CD4-positive, alpha-beta T cell (primary cell): Measurements from ENCODE around the gene KLHL30. TPM values are rescaled to one million over a fixed set of nuclear protein-coding genes. Genes with fewer than 3 reads are reported as not detected.

ENCODE experiments used
- ATAC-seq: fragments of 200-7000 bp; cut with Tn5 transposase; one replicate; pipeline ENCODE4 v1.10.0; 2022; ENCODE audit warnings: mild to moderate bottlenecking; ENCODE audit not compliant: poor library complexity
- CTCF ChIA-PET: fragments of 350-600 bp; sonication (Branson Sonifier 250); formaldehyde crosslinking; loops from one replicate; lab custom pipeline; 2021; ENCODE audit warnings: antibody characterized with exemption, inconsistent platforms; lab: Charles Lee
- POLR2A ChIA-PET: fragments of 350-600 bp; sonication (Branson Sonifier 250); formaldehyde crosslinking; loops from one replicate; lab custom pipeline; 2021; ENCODE audit warnings: antibody characterized with exemption, inconsistent platforms; lab: Charles Lee
- DNase-seq, 14 experiments: peaks; one replicate each; pipeline ENCODE4 v3.0.0-alpha.2; 2013 to 2020; ENCODE audit warnings: mixed read lengths in 2 of 14
- H3K27ac ChIP-seq, 2 donors: one replicate each; pipeline versions ENCODE4 v1.5.1 to v1.7.0; 2013; ENCODE audit warnings: low read length in 2 of 2, low read depth in 1 of 2, mild to moderate bottlenecking in 1 of 2
- H3K27me3 ChIP-seq, 2 experiments: 1 replicate in 1 of 2; 2 replicates in 1 of 2; pipeline versions ENCODE4 v1.6.1 to v1.7.0; 2013; ENCODE audit warnings: low read length in 2 of 2, control low read depth in 1 of 2, mild to moderate bottlenecking in 1 of 2, moderate library complexity in 1 of 2; ENCODE audit not compliant: insufficient read depth in 2 of 2, control insufficient read depth in 1 of 2
- H3K36me3 ChIP-seq: one replicate; pipeline ENCODE4 v1.6.1; 2013; ENCODE audit warnings: low read length, control low read depth; ENCODE audit not compliant: insufficient read depth
- H3K4me1 ChIP-seq: one replicate; pipeline ENCODE4 v1.6.1; 2013; ENCODE audit warnings: low read length, control low read depth; ENCODE audit not compliant: insufficient read depth
- H3K4me3 ChIP-seq: one replicate; pipeline ENCODE4 v1.5.1; 2013; ENCODE audit warnings: mild to moderate bottlenecking, low read length, moderate library complexity
- H3K9me3 ChIP-seq, 2 experiments: 1 replicate in 1 of 2; 2 replicates in 1 of 2; pipeline versions ENCODE4 v1.6.1 to v1.7.0; 2013; ENCODE audit warnings: low read length in 2 of 2, mild to moderate bottlenecking in 2 of 2, control low read depth in 1 of 2, moderate library complexity in 1 of 2; ENCODE audit not compliant: control insufficient read depth in 1 of 2, insufficient read depth in 1 of 2
- H3K27ac Mint-ChIP-seq: one replicate; pipeline ENCODE4 v1.8.0; 2020; ENCODE audit warnings: mixed read lengths
- H3K27me3 Mint-ChIP-seq: one replicate; pipeline ENCODE4 v1.8.0; 2021; ENCODE audit warnings: mixed read lengths
- H3K36me3 Mint-ChIP-seq: one replicate; pipeline ENCODE4 v1.8.0; 2021; ENCODE audit warnings: low read depth, mixed read lengths
- H3K4me1 Mint-ChIP-seq: one replicate; pipeline ENCODE4 v1.8.0; 2021; ENCODE audit warnings: low read depth, mixed read lengths
- H3K4me3 Mint-ChIP-seq: one replicate; pipeline ENCODE4 v1.8.0; 2020; ENCODE audit warnings: mild to moderate bottlenecking, mixed read lengths
- H3K9me3 Mint-ChIP-seq: one replicate; pipeline ENCODE4 v1.8.0; 2020; ENCODE audit warnings: mixed read lengths
- intact Hi-C, 2 experiments: fragments of 100-400 bp; cut with DNase I in 1 of 2; cut with micrococcal nuclease in 1 of 2; formaldehyde crosslinking; loops; one replicate each; pipeline versions ENCODE4 v1.15.1 to v1.9.0; 2023 to 2025; cut with DNase I, micrococcal nuclease
- total RNA-seq, 174 experiments: library from RNA in 2 of 174; stranded (reverse) in 2 of 174; gene quantifications; one replicate each; pipeline ENCODE4 v1.2.3 and lab custom pipeline; 2021 to 2026
- TF ChIP-seq, protein P1 (sequence below): fragments of 200-600 bp; IDR thresholded peaks from one replicate; pipeline ENCODE4 v1.8.0; 2022; ENCODE audit warnings: antibody characterized with exemption, mild to moderate bottlenecking

KLHL30 gene
- total RNA-seq, 2 experiments from 2014 or later: not detected

DNA sequence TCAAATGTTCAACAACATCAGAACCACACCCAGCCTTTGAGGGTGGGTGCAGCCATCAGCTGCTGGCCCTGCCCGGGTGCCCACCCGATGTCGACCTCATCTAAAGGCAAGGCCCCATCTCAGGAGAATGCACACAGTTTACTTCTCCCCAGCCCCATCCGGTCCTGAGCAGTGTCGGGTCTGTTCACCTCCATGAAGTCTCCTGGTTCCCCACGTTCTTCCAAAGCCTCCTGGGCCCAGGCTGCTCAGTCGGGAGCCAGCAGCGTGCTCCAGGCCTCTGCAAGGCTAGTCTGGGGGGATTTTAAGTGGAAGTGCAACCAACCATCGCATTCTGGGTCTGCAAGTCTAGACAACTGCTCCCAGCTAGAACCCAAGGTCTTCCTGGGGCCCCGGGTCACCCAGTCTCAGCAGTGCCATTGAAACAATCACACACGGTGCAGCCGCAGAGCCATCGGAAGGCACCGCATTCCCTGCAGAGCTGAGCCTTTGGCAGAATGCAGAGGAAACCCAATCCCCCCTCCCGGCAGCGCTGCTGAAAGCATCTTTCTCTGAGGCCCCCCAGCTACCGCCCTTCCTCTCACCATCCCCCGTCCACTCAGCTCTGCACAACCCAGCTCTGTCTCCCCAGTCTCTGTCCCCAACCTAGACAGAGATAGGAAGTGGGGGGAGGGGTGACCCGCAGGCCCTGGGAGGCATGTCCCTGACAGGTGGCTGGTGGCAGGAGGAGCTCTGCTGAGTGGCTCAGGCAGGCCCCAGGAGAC, 29.9 kb upstream of the KLHL30 start:
- Histone ChIP-seq H3K27me3 (no peaks in the 10 kb centered on the region), H3K9me3 (peaks cover 3 to 9% of the 10 kb centered on the region in 2 experiments), H3K4me3 (no peak overlapping the region), H3K27ac (no peak overlapping the region), H3K4me1 (peaks cover 5% of the 10 kb centered on the region), H3K36me3 (no peaks in the 10 kb centered on the region)
- TF ChIP-seq, protein P1, sequence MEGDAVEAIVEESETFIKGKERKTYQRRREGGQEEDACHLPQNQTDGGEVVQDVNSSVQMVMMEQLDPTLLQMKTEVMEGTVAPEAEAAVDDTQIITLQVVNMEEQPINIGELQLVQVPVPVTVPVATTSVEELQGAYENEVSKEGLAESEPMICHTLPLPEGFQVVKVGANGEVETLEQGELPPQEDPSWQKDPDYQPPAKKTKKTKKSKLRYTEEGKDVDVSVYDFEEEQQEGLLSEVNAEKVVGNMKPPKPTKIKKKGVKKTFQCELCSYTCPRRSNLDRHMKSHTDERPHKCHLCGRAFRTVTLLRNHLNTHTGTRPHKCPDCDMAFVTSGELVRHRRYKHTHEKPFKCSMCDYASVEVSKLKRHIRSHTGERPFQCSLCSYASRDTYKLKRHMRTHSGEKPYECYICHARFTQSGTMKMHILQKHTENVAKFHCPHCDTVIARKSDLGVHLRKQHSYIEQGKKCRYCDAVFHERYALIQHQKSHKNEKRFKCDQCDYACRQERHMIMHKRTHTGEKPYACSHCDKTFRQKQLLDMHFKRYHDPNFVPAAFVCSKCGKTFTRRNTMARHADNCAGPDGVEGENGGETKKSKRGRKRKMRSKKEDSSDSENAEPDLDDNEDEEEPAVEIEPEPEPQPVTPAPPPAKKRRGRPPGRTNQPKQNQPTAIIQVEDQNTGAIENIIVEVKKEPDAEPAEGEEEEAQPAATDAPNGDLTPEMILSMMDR: no peak
- intact Hi-C loops: no loop called here
- DNase-seq (peak in 7 of 14 experiments; percentile 5 to 35 (median 18)), ATAC-seq (peak; percentile 41)
- ChIA-PET CTCF (no interaction called here), POLR2A (no interaction called here)
- Mint-ChIP-seq H3K4me1 (peaks cover 6% of the 10 kb centered on the region), H3K36me3 (no peaks in the 10 kb centered on the region), H3K27ac (no peak overlapping the region), H3K9me3 (no peaks in the 10 kb centered on the region), H3K4me3 (no peak overlapping the region), H3K27me3 (no peaks in the 10 kb centered on the region)

DNA sequence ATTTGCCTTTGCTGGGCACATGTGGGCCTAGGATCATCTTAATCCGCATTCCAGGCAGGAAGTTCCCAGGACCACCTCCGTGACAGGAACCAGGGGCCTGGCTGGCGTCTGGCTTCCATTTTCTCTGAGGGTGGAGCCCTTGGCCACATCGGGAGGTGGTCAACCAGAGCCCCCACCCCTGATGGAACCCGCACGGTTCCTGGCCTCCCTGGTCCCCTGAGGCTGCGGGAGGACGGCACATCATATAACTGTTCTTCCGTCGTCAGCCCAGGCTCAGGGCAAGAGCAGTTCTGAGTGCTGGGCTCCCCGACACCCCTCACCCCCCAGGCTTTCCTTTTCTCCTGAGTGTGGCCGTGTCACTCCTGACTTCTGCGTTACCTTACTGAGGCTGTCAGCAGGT, 24.9 kb upstream of the KLHL30 start:
- H3K27ac Mint-ChIP-seq: no peak overlapping the region
- intact Hi-C loops: no loop called here
- H3K4me1 Mint-ChIP-seq: peaks cover 6% of the 10 kb centered on the region
- Histone ChIP-seq H3K27me3 (peaks cover 3% of the 10 kb centered on the region in 2 experiments), H3K36me3 (no peaks in the 10 kb centered on the region), H3K4me1 (peaks cover 5% of the 10 kb centered on the region), H3K27ac (no peak overlapping the region), H3K9me3 (peaks cover 9 to 27% of the 10 kb centered on the region in 2 experiments), H3K4me3 (no peak overlapping the region)
- no peak overlapping the region for H3K4me3 Mint-ChIP-seq
- CTCF ChIA-PET: no interaction called here
- peaks cover 5% of the 10 kb centered on the region for H3K27me3 Mint-ChIP-seq
- H3K9me3 Mint-ChIP-seq: no peaks in the 10 kb centered on the region
- POLR2A ChIA-PET: no interaction called here
- H3K36me3 Mint-ChIP-seq: no peaks in the 10 kb centered on the region
- DNase-seq: no peak
- TF ChIP-seq, protein P1: no peak
- ATAC-seq: no peak

DNA sequence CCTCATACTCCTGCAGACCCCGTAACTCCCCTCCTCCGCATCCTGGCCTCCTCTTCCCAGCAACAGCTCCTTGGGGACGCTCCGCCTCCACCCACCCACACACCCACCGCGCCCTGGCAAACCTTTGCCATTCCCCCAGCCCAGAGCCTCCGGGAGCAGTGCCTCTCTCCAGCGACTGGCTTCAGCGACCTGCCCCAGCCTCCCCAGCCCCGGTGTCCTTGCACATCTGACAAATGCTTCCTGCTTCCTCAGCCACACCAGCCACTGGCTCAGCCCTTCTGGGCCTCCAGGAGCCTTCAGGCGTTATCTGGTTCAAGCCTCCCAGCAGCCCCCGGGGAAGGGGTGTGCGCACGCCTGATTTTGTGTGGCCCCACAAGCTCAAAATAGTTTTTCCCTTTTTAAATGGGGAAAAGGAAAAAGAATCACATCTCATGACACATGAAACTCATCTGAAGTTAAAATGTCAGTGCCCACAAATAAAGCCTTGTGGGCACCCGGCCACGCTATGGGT, 24.1 kb upstream of the KLHL30 start:
- H3K27ac Mint-ChIP-seq: no peak overlapping the region
- H3K36me3 ChIP-seq: no peaks in the 10 kb centered on the region
- no peak for DNase-seq
- no peaks in the 10 kb centered on the region for H3K36me3 Mint-ChIP-seq
- ChIA-PET CTCF (no interaction called here), POLR2A (no interaction called here)
- no peaks in the 10 kb centered on the region for H3K9me3 Mint-ChIP-seq
- H3K27me3 Mint-ChIP-seq: peaks cover 5% of the 10 kb centered on the region
- no peaks in the 10 kb centered on the region for H3K4me1 ChIP-seq
- peaks cover 2% of the 10 kb centered on the region for H3K4me1 Mint-ChIP-seq
- H3K9me3 ChIP-seq: peaks cover 9 to 27% of the 10 kb centered on the region in 2 experiments
- H3K4me3 ChIP-seq: no peak overlapping the region
- no peak overlapping the region for H3K27ac ChIP-seq
- ATAC-seq: no peak
- peaks cover 3% of the 10 kb centered on the region in 2 experiments for H3K27me3 ChIP-seq
- no peak overlapping the region for H3K4me3 Mint-ChIP-seq
- intact Hi-C loops: no loop called here
- TF ChIP-seq, protein P1: no peak
